IPS-18c (cell line): Measurements from ENCODE around the gene C2orf80.
"Not testable (repeated sequence)": the region's sequence is repeated elsewhere in the genome, so short reads cannot be mapped to it uniquely, and the experiment has no call there.

Experiments used
- H3K4me3 ChIP-seq: 2 replicates; pipeline ENCODE4 v1.7.0; 2013; ENCODE audit warnings: low read depth, mild to moderate bottlenecking, low read length, moderate library complexity; ENCODE audit not compliant: insufficient read depth
- H3K9me3 ChIP-seq: one replicate; pipeline ENCODE4 v1.6.1; 2013; ENCODE audit warnings: mild to moderate bottlenecking, low read length, moderate library complexity; ENCODE audit not compliant: control insufficient read depth, insufficient read depth

C2orf80 gene

DNA sequence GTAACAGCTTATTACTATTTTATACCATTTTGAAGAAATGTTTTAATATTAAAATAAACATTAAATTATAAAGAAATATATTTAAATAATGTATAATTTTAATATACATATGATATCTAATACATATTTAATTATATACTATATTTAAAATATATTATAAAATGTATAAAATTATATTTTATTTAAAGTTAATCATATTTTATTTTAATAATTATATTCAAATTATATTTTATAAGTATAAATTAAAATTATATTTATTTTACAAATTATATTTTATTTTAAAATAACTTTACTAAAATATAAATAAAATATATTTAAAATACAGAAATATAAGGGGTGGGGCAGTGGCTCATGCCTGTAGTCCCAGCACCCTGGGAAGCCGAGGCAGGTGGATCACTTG is 67.6 kb downstream of the C2orf80 start:
- H3K4me3 ChIP-seq: no peak overlapping the region

GRCh38 chr2:208118918-208119317 is 70.9 kb downstream of the C2orf80 start:
- no peak overlapping the region for H3K4me3 ChIP-seq
- H3K9me3 ChIP-seq: peaks cover 2% of the 10 kb centered on the region

More for the DNA sequence above, 67.6 kb downstream of the C2orf80 start:
- H3K9me3 ChIP-seq: peaks cover 2% of the 10 kb centered on the region

- not testable (repeated sequence) for H3K4me3 ChIP-seq
Measured at GRCh38 chr2:208117390-208117789, 72.4 kb downstream of the C2orf80 start.

More at GRCh38 chr2:208117390-208117789, 72.4 kb downstream of the C2orf80 start:
- not testable (repeated sequence) for H3K9me3 ChIP-seq
